AG04450 (cell line): ENCODE measurements around the gene CTTNBP2. TPM values are rescaled to one million over a fixed set of nuclear protein-coding genes. Genes with fewer than 3 reads are reported as not detected.

Experiments used
- CTCF ChIA-PET: fragments of 300-600, 350-600 bp; formaldehyde crosslinking; extraction: SDS; loops from one replicate; lab custom pipeline; 2022; ENCODE audit warnings: antibody characterized with exemption, inconsistent platforms; lab: Charles Lee
- POLR2A ChIA-PET: fragments of 350-600 bp; formaldehyde crosslinking; extraction: SDS; loops from one replicate; lab custom pipeline; 2021; ENCODE audit warnings: antibody characterized with exemption, inconsistent platforms; lab: Yijun Ruan, JAX
- DNase-seq: peaks from one replicate; pipeline ENCODE4 v3.0.0-alpha.2; 2011; ENCODE audit warnings: low read depth, low spot score
- H3K27ac ChIP-seq: one replicate; pipeline ENCODE4 v1.5.1; 2012; ENCODE audit warnings: low read depth, low read length, control low read depth
- H3K27me3 ChIP-seq: one replicate; pipeline ENCODE4 v1.6.0; 2012; ENCODE audit warnings: low read length; ENCODE audit not compliant: control insufficient read depth, insufficient read depth
- H3K4me3 ChIP-seq: 2 replicates; pipeline ENCODE4 v1.5.1; 2011; ENCODE audit warnings: mild to moderate bottlenecking, low read depth, low read length, control low read depth
- H3K9me3 ChIP-seq: 2 replicates; pipeline ENCODE4 v1.5.1; 2012; ENCODE audit warnings: low read length; ENCODE audit not compliant: control insufficient read depth, insufficient read depth
- CTCF ChIP-seq: IDR thresholded peaks from 2 replicates; pipeline ENCODE4 v1.5.1; 2011; ENCODE audit warnings: low read depth, low read length, control low read depth, inconsistent platforms
- polyA plus RNA-seq: library from polyadenylated mRNA; depleted of rRNA; stranded (reverse); fragments of >200 nt; gene quantifications from 2 replicates; pipeline ENCODE4 v1.2.3, GENCODE V29; 2011

Gene CTTNBP2
- polyA plus RNA-seq, 1 experiment = 14.4 TPM

- Histone ChIP-seq H3K4me3 (no peak overlapping the region), H3K9me3 (no peaks in the 10 kb centered on the region), H3K27ac (no peak overlapping the region), H3K27me3 (no peaks in the 10 kb centered on the region)
- TF ChIP-seq CTCF = no peak
- ChIA-PET CTCF (no interaction called here), POLR2A (no interaction called here)
- DNase-seq = no peak
These were observed 185.1 kb downstream of the CTTNBP2 start for GRCh38 chr7:117688126-117688525.

GRCh38 chr7:117686311-117686935 is 186.8 kb downstream of the CTTNBP2 start:
- Histone ChIP-seq H3K9me3 (no peaks in the 10 kb centered on the region), H3K4me3 (no peak overlapping the region), H3K27me3 (no peaks in the 10 kb centered on the region), H3K27ac (no peak overlapping the region)
- POLR2A ChIA-PET = no interaction called here
- no peak for DNase-seq
- CTCF ChIA-PET = interaction anchor here (1.6 kb wide), 1 partner anchor 227 kb away, joined by 10 read pairs; no protein-coding TSS in a partner anchor
- no peak for TF ChIP-seq CTCF

GRCh38 chr7:117685795-117686194 is 187.4 kb downstream of the CTTNBP2 start:
- Histone ChIP-seq H3K9me3 (no peaks in the 10 kb centered on the region), H3K27ac (no peak overlapping the region), H3K27me3 (no peaks in the 10 kb centered on the region), H3K4me3 (no peak overlapping the region)
- TF ChIP-seq CTCF = no peak
- POLR2A ChIA-PET = no interaction called here
- no peak for DNase-seq
- CTCF ChIA-PET = interaction anchor here (1.6 kb wide), 1 partner anchor 226 kb away, joined by 10 read pairs; no protein-coding TSS in a partner anchor

GRCh38 chr7:117683430-117684175 is 189.6 kb downstream of the CTTNBP2 start:
- ChIA-PET CTCF (interaction anchor here (0.6 to 0.7 kb wide), 2 partner anchors 211 to 225 kb away, joined by 3 to 5 read pairs; no protein-coding TSS in a partner anchor), POLR2A (no interaction called here)
- H3K9me3 ChIP-seq = no peaks in the 10 kb centered on the region
- H3K27ac ChIP-seq = no peak overlapping the region
- DNase-seq = no peak
- no peaks in the 10 kb centered on the region for H3K27me3 ChIP-seq
- no peak for TF ChIP-seq CTCF
- no peak overlapping the region for H3K4me3 ChIP-seq
